ENCODE measurements around the gene FASTK. TPM values are rescaled to one million over a fixed set of nuclear protein-coding genes. Genes with fewer than 3 reads are reported as not detected.

The FASTK gene
- total RNA-seq, 1 experiment from 2014 or later: 104 TPM

- Histone ChIP-seq H3K4me3 (peak overlapping the region; percentile 58), H3K27ac (no peak overlapping the region; the same call in 1 of the 2 replicates), H3K4me1 (replicated peaks) (peaks cover 56% of the 10 kb centered on the region), H3K9me3 (replicated peaks) (no peaks in the 10 kb centered on the region; the same call in 1 of the 2 replicates), H3K27me3 (replicated peaks) (no peaks in the 10 kb centered on the region), H3K36me3 (peaks cover 8% of the 10 kb centered on the region)
- peak in 1 of 2 experiments; percentile 58 for DNase-seq (ENCODE audit: low read depth in 1 of 2, low spot score in 2 of 2)
Observed at GRCh38 chr7:151086802-151087244, 6.2 kb upstream of the FASTK start.

DNA sequence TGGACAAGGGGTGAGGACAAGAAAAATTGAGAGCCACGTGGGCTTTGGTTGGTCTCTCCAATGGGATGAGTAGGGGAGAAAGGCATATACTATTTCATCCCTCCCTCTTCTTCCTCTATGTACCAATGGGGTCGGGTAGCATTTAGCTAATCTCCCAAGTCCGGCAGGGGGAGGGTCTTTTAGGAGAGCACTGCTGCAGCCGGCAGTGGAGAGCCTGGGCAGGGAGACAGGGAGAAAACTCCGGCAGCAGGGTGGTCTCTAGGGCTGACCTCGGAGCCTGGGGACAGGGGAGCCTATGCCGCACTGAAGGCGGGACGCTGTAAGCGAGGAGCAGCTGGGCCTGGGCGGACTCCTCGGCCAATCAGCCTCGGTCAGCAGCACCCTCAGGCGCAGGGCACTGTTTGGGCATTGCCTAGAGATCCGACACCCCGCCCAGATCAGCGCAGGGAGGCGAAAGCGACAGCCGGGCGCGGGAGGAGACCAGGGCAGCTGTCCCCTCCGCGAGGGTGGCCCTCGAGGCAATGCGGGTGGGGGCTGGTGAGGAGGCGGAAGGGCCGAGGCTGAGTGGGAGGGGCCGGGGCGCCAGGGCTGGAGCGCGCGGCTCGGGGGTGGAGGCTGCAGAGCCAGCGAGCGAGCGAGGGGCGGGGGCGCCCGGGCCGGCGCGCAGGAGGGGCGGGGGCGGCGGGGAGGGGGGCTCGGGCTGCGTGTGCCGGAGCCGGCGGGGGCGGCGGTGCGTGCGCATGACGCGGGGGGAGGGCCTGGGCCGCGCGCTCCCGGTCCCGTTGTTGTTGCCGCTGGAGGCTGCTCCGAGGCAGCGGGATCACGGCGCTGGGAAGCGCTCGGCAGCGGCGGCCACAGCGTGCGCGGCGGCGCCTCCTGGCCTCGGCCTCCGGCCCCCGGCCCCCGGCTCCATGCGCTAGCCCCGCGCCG lies 5.3 kb upstream of the FASTK start, which contains the start of gene AGAP3:
Gene AGAP3 (plus strand): TSS at position 785 of the 930 bp plus-strand sequence. CDS start 267 bp downstream, outside the sequence.
- peak within 1 kb of the TSS; percentile 10; the same call in 1 of the 2 replicates for H3K27ac ChIP-seq
- peak; percentile 74 to 89 for DNase-seq (ENCODE audit: low read depth in 1 of 2, low spot score in 2 of 2)
- H3K27me3 ChIP-seq (replicated peaks): no peaks in the 10 kb centered on the region
- peak within 1 kb of the TSS; percentile 58 for H3K4me3 ChIP-seq
- no peaks in the 10 kb centered on the region; the same call in 1 of the 2 replicates for H3K9me3 ChIP-seq (replicated peaks)
- peaks cover 64% of the 10 kb centered on the region for H3K4me1 ChIP-seq (replicated peaks)
- peaks cover 16% of the 10 kb centered on the region for H3K36me3 ChIP-seq

- Histone ChIP-seq H3K27ac (no peak overlapping the region), H3K9me3 (replicated peaks) (no peaks in the 10 kb centered on the region; the same call in 1 of the 2 replicates), H3K27me3 (replicated peaks) (no peaks in the 10 kb centered on the region), H3K4me1 (replicated peaks) (peaks cover 67% of the 10 kb centered on the region), H3K36me3 (peaks cover 21% of the 10 kb centered on the region), H3K4me3 (peak overlapping the region; percentile 58; the same call in 1 of the 2 replicates)
- DNase-seq (ENCODE audit: low read depth in 1 of 2, low spot score in 2 of 2): no peak
Observed at GRCh38 chr7:151085329-151085690, 4.7 kb upstream of the FASTK start.

- H3K4me3 ChIP-seq: peak overlapping the region; percentile 75
- peaks cover 65% of the 10 kb centered on the region for H3K4me1 ChIP-seq (replicated peaks)
- DNase-seq (ENCODE audit: low read depth in 1 of 2, low spot score in 2 of 2): no peak
- H3K9me3 ChIP-seq (replicated peaks): no peaks in the 10 kb centered on the region; the same call in 1 of the 2 replicates
- no peaks in the 10 kb centered on the region for H3K27me3 ChIP-seq (replicated peaks)
- peaks cover 33% of the 10 kb centered on the region for H3K36me3 ChIP-seq
- no peak overlapping the region for H3K27ac ChIP-seq
Observed at GRCh38 chr7:151083824-151084160, 3.2 kb upstream of the FASTK start.

- no peaks in the 10 kb centered on the region for H3K27me3 ChIP-seq (replicated peaks)
- peaks cover 38% of the 10 kb centered on the region for H3K36me3 ChIP-seq
- peak within 1 kb of the TSS; percentile 75 for H3K4me3 ChIP-seq
- no peaks in the 10 kb centered on the region; the same call in 1 of the 2 replicates for H3K9me3 ChIP-seq (replicated peaks)
- H3K27ac ChIP-seq: peak within 1 kb of the TSS; percentile 33
- peak; percentile 60 to 73 for DNase-seq (ENCODE audit: low read depth in 1 of 2, low spot score in 2 of 2)
- peaks cover 59% of the 10 kb centered on the region for H3K4me1 ChIP-seq (replicated peaks)
Observed at GRCh38 chr7:151083071-151083823, 2.6 kb upstream of the FASTK start, which contains the start of gene TMUB1. Gene TMUB1, minus strand, starts transcription at chr7:151083493. Its CDS starts 930 bp downstream, at chr7:151082563.

DNA sequence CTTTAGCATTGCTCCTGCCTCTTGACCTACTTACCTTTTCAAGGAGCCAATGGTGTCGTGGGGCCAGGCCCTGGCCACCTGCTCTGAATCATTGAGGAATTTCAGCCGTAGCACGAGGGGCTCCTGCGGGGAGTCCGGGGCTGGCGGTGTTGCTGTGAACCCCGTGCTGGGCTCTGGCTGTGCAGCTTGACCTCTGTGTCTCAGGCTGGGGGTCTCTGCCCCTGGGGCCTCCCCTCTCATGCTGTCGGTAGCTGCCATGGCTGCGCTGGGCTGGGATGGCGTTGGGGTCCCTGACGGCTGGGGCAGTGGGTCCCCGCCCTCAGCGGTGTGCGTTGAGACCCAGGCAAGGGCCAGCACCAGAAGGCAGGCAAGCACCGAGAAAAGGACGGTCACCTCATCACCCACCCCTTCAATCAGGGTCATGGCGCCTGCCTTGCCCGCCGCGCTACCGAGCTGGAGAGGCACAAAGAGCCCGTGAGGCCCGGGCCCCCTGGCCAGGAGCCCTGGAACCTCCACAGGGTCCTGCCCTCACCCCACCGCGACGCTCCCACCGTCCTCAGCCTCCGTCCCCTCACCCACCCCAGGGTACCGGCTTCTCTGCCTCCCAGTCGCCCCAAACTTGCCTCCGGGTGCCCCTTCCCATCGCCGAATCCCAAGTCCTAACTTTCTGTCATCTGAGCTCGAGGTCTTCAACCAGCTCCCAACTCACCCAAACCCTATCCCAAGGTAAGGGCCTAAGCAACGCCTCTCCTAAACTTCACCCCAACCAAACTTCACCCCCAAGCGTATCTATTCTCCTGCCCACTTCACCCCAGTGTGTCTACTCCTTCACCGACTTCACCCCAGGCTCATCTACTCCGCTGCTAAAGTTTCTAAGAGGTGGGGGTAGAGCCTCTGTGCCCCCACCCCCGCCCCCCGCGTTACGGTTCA lies 1.8 kb upstream of the FASTK start:
- DNase-seq (ENCODE audit: low read depth in 1 of 2, low spot score in 2 of 2): no peak
- Histone ChIP-seq H3K4me1 (replicated peaks) (peaks cover 51% of the 10 kb centered on the region), H3K27ac (peak overlapping the region; percentile 33)

GRCh38 chr7:151081170-151082101 lies 827 bp upstream of the FASTK start:
- Histone ChIP-seq H3K4me3 (peak overlapping the region; percentile 88), H3K27me3 (replicated peaks) (no peaks in the 10 kb centered on the region), H3K27ac (peak overlapping the region; percentile 10; the same call in 1 of the 2 replicates), H3K9me3 (replicated peaks) (no peaks in the 10 kb centered on the region), H3K36me3 (peaks cover 52% of the 10 kb centered on the region), H3K4me1 (replicated peaks) (peaks cover 45% of the 10 kb centered on the region)
- no peak for DNase-seq (ENCODE audit: low read depth in 1 of 2, low spot score in 2 of 2)

More for the DNA sequence above, 1.8 kb upstream of the FASTK start:
- Histone ChIP-seq H3K36me3 (peaks cover 43% of the 10 kb centered on the region), H3K4me3 (peak overlapping the region; percentile 75), H3K27me3 (replicated peaks) (no peaks in the 10 kb centered on the region), H3K9me3 (replicated peaks) (no peaks in the 10 kb centered on the region; the same call in 1 of the 2 replicates)

- Histone ChIP-seq H3K36me3 (peaks cover 66% of the 10 kb centered on the region), H3K27ac (peak overlapping the region; percentile 60), H3K9me3 (replicated peaks) (no peaks in the 10 kb centered on the region), H3K4me1 (replicated peaks) (peaks cover 37% of the 10 kb centered on the region), H3K27me3 (replicated peaks) (no peaks in the 10 kb centered on the region), H3K4me3 (peak overlapping the region; percentile 88)
- DNase-seq (ENCODE audit: low read depth in 1 of 2, low spot score in 2 of 2): peak in 1 of 2 experiments; percentile 32
Observed at GRCh38 chr7:151080067-151080521, 515 bp downstream of the FASTK start.

DNA sequence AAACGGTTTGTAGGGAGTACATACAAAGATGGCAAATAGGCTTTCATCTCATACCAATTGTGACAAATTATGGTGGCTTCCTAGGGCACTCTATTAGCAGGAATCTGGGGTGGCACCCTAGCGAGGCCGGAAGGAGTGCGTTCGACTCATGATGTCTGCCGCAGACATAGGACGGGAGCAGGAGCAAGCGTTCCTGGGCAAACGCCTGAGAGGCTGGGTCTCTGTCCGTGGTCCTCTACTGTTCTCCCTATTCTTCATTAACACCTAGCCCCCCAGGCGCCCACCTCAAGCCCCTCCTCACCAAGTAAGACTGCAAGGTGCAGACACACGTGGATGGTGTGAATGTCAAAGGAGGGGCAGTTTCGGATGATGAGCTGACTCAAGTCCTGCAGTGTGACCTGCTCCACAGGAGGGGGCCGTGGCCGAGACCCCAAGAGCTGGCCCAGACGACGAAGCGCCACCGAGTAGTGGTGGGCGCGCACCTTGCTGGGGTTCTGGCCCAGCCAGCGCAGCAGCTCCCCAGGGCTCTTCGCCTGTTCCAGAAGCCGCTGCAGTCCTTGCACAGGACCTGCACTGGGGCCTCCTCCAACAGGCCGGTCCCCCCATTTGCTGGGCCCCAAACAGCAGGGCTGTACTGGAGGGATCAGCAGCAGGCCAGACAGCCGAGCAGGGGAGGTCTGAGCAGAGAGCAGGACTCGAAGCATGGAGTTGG lies 1.3 kb downstream of the FASTK start:
- no peaks in the 10 kb centered on the region for H3K9me3 ChIP-seq (replicated peaks)
- peaks cover 37% of the 10 kb centered on the region for H3K4me1 ChIP-seq (replicated peaks)
- no peak for DNase-seq (ENCODE audit: low read depth in 1 of 2, low spot score in 2 of 2)
- peaks cover 73% of the 10 kb centered on the region for H3K36me3 ChIP-seq
- no peak overlapping the region for H3K27ac ChIP-seq
- peak overlapping the region; percentile 88 for H3K4me3 ChIP-seq
- no peaks in the 10 kb centered on the region for H3K27me3 ChIP-seq (replicated peaks)

DNA sequence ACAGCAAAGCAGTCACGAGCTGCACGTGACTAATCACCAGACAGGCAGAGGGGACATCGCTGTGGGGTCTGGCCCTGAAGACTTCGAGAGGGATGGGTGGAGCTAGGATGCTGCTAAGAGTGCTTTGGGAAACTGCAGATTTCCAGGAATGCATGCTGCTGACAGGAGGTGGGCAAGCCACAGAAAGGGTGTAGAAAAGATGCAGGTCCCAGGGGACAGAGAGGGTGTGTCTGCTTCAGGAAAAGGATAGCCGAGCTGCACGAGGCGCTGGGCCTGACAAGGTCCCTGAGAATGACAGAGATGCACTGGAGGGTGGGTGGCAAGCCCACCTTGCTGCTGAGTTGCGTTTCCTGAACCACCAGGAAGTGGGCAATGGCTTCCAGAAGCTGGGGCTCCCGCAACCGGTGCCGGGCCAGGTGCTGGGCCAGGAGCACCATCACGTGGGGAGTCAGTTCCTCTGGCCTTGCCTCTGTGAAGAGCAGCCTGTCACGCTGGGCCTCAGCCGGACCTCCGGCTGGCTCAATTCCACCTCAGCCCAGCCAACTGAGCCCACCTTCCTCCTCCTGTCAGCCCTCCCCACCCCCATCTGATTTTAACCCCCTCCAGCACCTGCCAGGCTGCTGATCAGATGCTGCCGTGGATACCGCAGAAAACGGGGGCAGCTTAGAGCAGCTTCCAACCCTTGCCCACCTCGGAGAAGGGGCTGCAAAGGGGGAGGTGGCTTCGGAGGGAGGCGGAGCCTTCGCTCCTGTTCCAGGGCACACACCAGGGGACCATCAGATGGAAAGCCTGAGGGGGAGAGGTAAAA lies 2.2 kb downstream of the FASTK start:
- H3K4me1 ChIP-seq (replicated peaks): peaks cover 32% of the 10 kb centered on the region
- no peak overlapping the region for H3K27ac ChIP-seq
- H3K9me3 ChIP-seq (replicated peaks): no peaks in the 10 kb centered on the region
- no peak for DNase-seq (ENCODE audit: low read depth in 1 of 2, low spot score in 2 of 2)
- H3K27me3 ChIP-seq (replicated peaks): no peaks in the 10 kb centered on the region
- H3K4me3 ChIP-seq: no peak overlapping the region
- peaks cover 82% of the 10 kb centered on the region for H3K36me3 ChIP-seq

DNA sequence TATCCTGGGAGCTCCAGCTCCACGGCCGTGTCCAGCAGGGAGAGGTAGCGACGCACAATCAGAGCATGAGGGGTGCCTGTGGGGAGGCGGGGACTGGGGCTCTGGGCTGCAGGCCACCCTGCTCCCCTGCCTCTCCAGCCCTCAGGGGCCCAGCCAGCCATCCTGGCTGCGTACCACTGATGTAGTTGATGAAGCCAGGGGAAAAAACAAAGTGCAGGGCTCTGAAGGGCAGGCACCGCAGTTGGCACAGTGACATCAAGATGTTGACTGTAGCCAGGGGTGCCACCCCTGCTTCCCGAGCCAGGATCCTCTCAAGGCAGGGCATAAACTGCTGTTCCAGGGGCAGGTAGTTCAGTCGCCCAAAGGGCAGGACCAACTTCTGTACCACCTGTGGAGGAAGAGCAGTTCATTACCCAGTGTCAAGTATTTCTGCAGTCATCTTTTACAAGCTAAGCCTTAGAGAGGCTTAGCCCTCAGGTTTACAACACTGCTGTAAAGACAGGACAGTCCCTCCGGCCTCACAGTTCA lies 2.8 kb downstream of the FASTK start:
- DNase-seq (ENCODE audit: low read depth in 1 of 2, low spot score in 2 of 2): no peak
- Histone ChIP-seq H3K4me3 (no peak overlapping the region), H3K27ac (no peak overlapping the region), H3K4me1 (replicated peaks) (peaks cover 30% of the 10 kb centered on the region), H3K27me3 (replicated peaks) (no peaks in the 10 kb centered on the region), H3K36me3 (peaks cover 84% of the 10 kb centered on the region), H3K9me3 (replicated peaks) (no peaks in the 10 kb centered on the region)
